HepG2 (cell line): ENCODE results near the gene GLB1L. TPM values are rescaled to one million over a fixed set of nuclear protein-coding genes. Genes with fewer than 3 reads are reported as not detected.

Source experiments
- ATAC-seq: fragments of 200-7000 bp; cut with Tn5 transposase; 3 replicates; pipeline ENCODE4 v1.9.1; 2020; ENCODE audit warnings: mild to moderate bottlenecking, moderate library complexity
- BruUV-seq: library from RNA; stranded (reverse); fragments of 400-500 nt; replicated peaks from 2 replicates; lab custom pipeline; 2021; lab: Mats Ljungman, UMichigan
- CTCF ChIA-PET: fragments of 300-600 bp; formaldehyde crosslinking; extraction: SDS; loops from one replicate; lab custom pipeline; 2021; ENCODE audit warnings: low total read pairs, inconsistent platforms, low intra/inter-chr PET ratio; lab: Yijun Ruan, JAX
- POLR2A ChIA-PET: fragments of 350-600 bp; sonication (Branson Sonifier 250); formaldehyde crosslinking; loops from one replicate; lab custom pipeline; 2020; ENCODE audit warnings: antibody characterized with exemption, inconsistent platforms; lab: Yijun Ruan, JAX
- DNase-seq: peaks from one replicate; pipeline ENCODE4 v3.0.0-alpha.2; 2015; ENCODE audit warnings: low spot score
- FAIRE-seq: peaks from 3 replicates; lab custom pipeline; 2011; peaks lifted over from hg19 to GRCh38; lab: Jason Lieb, UNC
- H2AFZ ChIP-seq: one replicate; pipeline ENCODE4 v1.6.1; 2011; ENCODE audit warnings: low read length, inconsistent platforms
- H3K27ac ChIP-seq: fragments of 300-600 bp; 3 replicates; pipeline ENCODE4 v1.8.0; 2011; ENCODE audit warnings: mixed run types, mild to moderate bottlenecking, mixed read lengths, low read length, inconsistent platforms; ENCODE audit not compliant: insufficient read depth; ENCODE audit errors: extremely low read length
- H3K27me3 ChIP-seq, 2 experiments: fragments of 200-600 bp in 1 of 2; 2 replicates in 1 of 2; 3 replicates in 1 of 2; pipeline versions ENCODE4 v1.6.0 to v1.8.0; 2011; ENCODE audit warnings: low read length in 2 of 2, mild to moderate bottlenecking in 2 of 2, moderate library complexity in 2 of 2, inconsistent platforms in 1 of 2; ENCODE audit not compliant: insufficient read depth in 2 of 2, control insufficient read depth in 1 of 2
- H3K36me3 ChIP-seq, 2 experiments: fragments of 200-600 bp in 1 of 2; replicated peaks in 1 of 2; 2 replicates in 1 of 2; 3 replicates in 1 of 2; pipeline versions ENCODE4 v1.5.1 to v1.8.0; 2011; ENCODE audit warnings: low read length in 2 of 2, inconsistent platforms in 1 of 2; ENCODE audit not compliant: insufficient read depth in 2 of 2, control insufficient read depth in 1 of 2
- H3K4me1 ChIP-seq: 2 replicates; pipeline ENCODE4 v1.5.1; 2012; ENCODE audit warnings: low read length, inconsistent platforms; ENCODE audit not compliant: insufficient read depth
- H3K4me2 ChIP-seq: 2 replicates; pipeline ENCODE4 v1.6.0; 2011; ENCODE audit warnings: low read depth, low read length, inconsistent platforms
- H3K4me3 ChIP-seq, 3 experiments: fragments of 200-600 bp in 1 of 3; sonication (generic), shearing (Covaris generic) in 1 of 3; replicated peaks in 1 of 3; 2 replicates each; pipeline ENCODE4 v1.5.1; 2011 to 2016; ENCODE audit warnings: low read length in 3 of 3, inconsistent platforms in 2 of 3, low read depth in 2 of 3, mild to moderate bottlenecking in 2 of 3, control low read depth in 1 of 3, mixed read lengths in 1 of 3; ENCODE audit not compliant: insufficient read depth in 1 of 3
- H3K79me2 ChIP-seq: one replicate; pipeline ENCODE4 v1.6.1; 2011; ENCODE audit warnings: low read length, inconsistent platforms; ENCODE audit not compliant: insufficient read depth
- H3K9ac ChIP-seq: 2 replicates; pipeline ENCODE4 v1.6.0; 2011; ENCODE audit warnings: mild to moderate bottlenecking, low read depth, low read length, inconsistent platforms; ENCODE audit not compliant: insufficient read depth
- H3K9me3 ChIP-seq: 2 replicates; pipeline ENCODE4 v1.5.1; 2012; ENCODE audit warnings: mild to moderate bottlenecking, low read length
- H4K20me1 ChIP-seq: 2 replicates; pipeline ENCODE4 v1.6.0; 2011; ENCODE audit warnings: inconsistent platforms, mild to moderate bottlenecking, low read length, moderate library complexity; ENCODE audit not compliant: insufficient read depth
- AGO2 ChIP-seq: fragments of 200-400 bp; formaldehyde crosslinking; optimal IDR thresholded peaks from 2 replicates; pipeline ENCODE3; 2017; ENCODE audit warnings: mild to moderate bottlenecking, low read depth, low read length, moderate library complexity
- AKAP8 ChIP-seq: sonication (generic); formaldehyde crosslinking; IDR thresholded peaks from 2 replicates; pipeline ENCODE4 v1.5.1; 2020; ENCODE audit warnings: mild to moderate bottlenecking, missing genetic modification reagents
- E2F2 ChIP-seq: sonication (generic); formaldehyde crosslinking; IDR thresholded peaks from 2 replicates; pipeline ENCODE4 v1.4.0; 2020; ENCODE audit warnings: missing genetic modification reagents, borderline replicate concordance
- MTA1 ChIP-seq: sonication (generic); formaldehyde crosslinking; IDR thresholded peaks from 2 replicates; pipeline ENCODE4 v1.4.0; 2020; ENCODE audit warnings: missing genetic modification reagents, mild to moderate bottlenecking, borderline replicate concordance
- MTF2 ChIP-seq: sonication (generic); formaldehyde crosslinking; IDR thresholded peaks from 2 replicates; pipeline ENCODE4 v1.5.0; 2020; ENCODE audit warnings: missing genetic modification reagents, borderline replicate concordance
- POGK ChIP-seq: sonication (generic); formaldehyde crosslinking; conservative IDR thresholded peaks from 2 replicates; pipeline ENCODE4 v1.8.0; 2022; ENCODE audit warnings: mild to moderate bottlenecking, moderate library complexity, missing genetic modification reagents
- POLR2G ChIP-seq: fragments of 200-400 bp; formaldehyde crosslinking; IDR thresholded peaks from 2 replicates; pipeline ENCODE4 v1.6.1; 2018; ENCODE audit warnings: mild to moderate bottlenecking, low read depth, low read length, moderate library complexity
- RBFOX2 ChIP-seq: fragments of 200-400 bp; formaldehyde crosslinking; IDR thresholded peaks from 2 replicates; pipeline ENCODE4 v1.6.1; 2017; ENCODE audit warnings: low read depth, mild to moderate bottlenecking, low read length
- RNF219 ChIP-seq: sonication (generic); formaldehyde crosslinking; IDR thresholded peaks from 2 replicates; pipeline ENCODE4 v1.5.0; 2020; ENCODE audit warnings: mild to moderate bottlenecking, missing genetic modification reagents
- STAT5B ChIP-seq: sonication (generic); formaldehyde crosslinking; IDR thresholded peaks from 2 replicates; pipeline ENCODE4 v1.4.0; 2020; ENCODE audit warnings: missing genetic modification reagents
- ZFP91 ChIP-seq: sonication (generic); formaldehyde crosslinking; IDR thresholded peaks from 2 replicates; pipeline ENCODE4 v1.9.0; 2022; ENCODE audit warnings: missing genetic modification reagents, mild to moderate bottlenecking, borderline replicate concordance
- ZNF124 ChIP-seq: sonication (generic); formaldehyde crosslinking; IDR thresholded peaks from 2 replicates; pipeline ENCODE4 v1.4.0; 2020; ENCODE audit warnings: missing genetic modification reagents
- ZNF501 ChIP-seq: sonication (generic); formaldehyde crosslinking; IDR thresholded peaks from 2 replicates; pipeline ENCODE4 v1.5.1; 2020; ENCODE audit warnings: mild to moderate bottlenecking, moderate library complexity, missing genetic modification reagents
- ZNF761 ChIP-seq: sonication (generic); formaldehyde crosslinking; conservative IDR thresholded peaks from 2 replicates; pipeline ENCODE4 v1.4.0; 2020; ENCODE audit warnings: mild to moderate bottlenecking, missing genetic modification reagents
- ZNF839 ChIP-seq: sonication (generic); formaldehyde crosslinking; IDR thresholded peaks from 2 replicates; pipeline ENCODE4 v1.4.0; 2020; ENCODE audit warnings: missing genetic modification reagents, mild to moderate bottlenecking, borderline replicate concordance
- ZSCAN22 ChIP-seq: sonication (generic); formaldehyde crosslinking; IDR thresholded peaks from 2 replicates; pipeline ENCODE4 v1.4.0; 2020; ENCODE audit warnings: mild to moderate bottlenecking, missing genetic modification reagents
- WGBS: methylation state at CpG from one replicate; pipeline ENCODE4 v1.1.6; 2017; ENCODE audit warnings: low lambda C conversion rate; 5-methylcytosine and 5-hydroxymethylcytosine counted together
- in situ Hi-C: cut with HindIII; loops from 2 replicates; pipeline ENCODE4 v1.10.0; 2017; ENCODE audit warnings: low pct_unique_long_range_greater_than_20kb; ENCODE audit not compliant: extremely low pct_ligation_motif_present
- intact Hi-C: fragments of 100-400 bp; cut with micrococcal nuclease; formaldehyde crosslinking; loops from one replicate; pipeline ENCODE4 v1.10.0; 2022; ENCODE audit not compliant: unreplicated experiment
- polyA plus RNA-seq, 8 experiments: library from polyadenylated mRNA; depleted of rRNA in 3 of 8; stranded (reverse) in 7 of 8; unstranded in 1 of 8; fragments of >200 nt; fragmentation: Illumina TruSeq in 4 of 8; extraction: Trizol in 4 of 8; gene quantifications; 2 replicates each; pipeline versions ENCODE4 v1.2.1 to v1.2.3, GENCODE V29; 2011 to 2016; ENCODE audit warnings: low read depth in 4 of 8, missing spikeins in 1 of 8, mixed read lengths in 1 of 8; ENCODE audit not compliant: insufficient read depth in 1 of 8
- total RNA-seq, 5 experiments: library from RNA; depleted of rRNA; stranded (reverse); fragments of >200 nt; fragmentation: Illumina TruSeq; extraction: Trizol; gene quantifications; 2 replicates each; pipeline ENCODE4 v1.2.3, GENCODE V29; 2016; ENCODE audit warnings: low read depth in 1 of 5

The GLB1L gene
- total and polyA plus RNA-seq, 2 of the 13 experiments (the other 11 are each of a cell fraction or from before 2014, with no cell fraction given) = 6.8 to 7.3 TPM

- intact Hi-C loops = no loop called here
- peaks cover 33 to 55% of the 10 kb centered on the region in 2 experiments for H3K36me3 ChIP-seq
- H3K27ac ChIP-seq = peak overlapping the region; percentile 95
- no peaks in the 10 kb centered on the region for H3K9me3 ChIP-seq
- FAIRE-seq = no peak
- H4K20me1 ChIP-seq = no peaks in the 10 kb centered on the region
- no peak for ATAC-seq
- peaks cover 69% of the 10 kb centered on the region for H3K4me1 ChIP-seq
- H3K79me2 ChIP-seq = peaks cover 6% of the 10 kb centered on the region
- no peak overlapping the region for H3K4me3 ChIP-seq
- no peaks in the 10 kb centered on the region; a peak in 1 of 5 replicates for H3K27me3 ChIP-seq
- 97% methylated on average over 24 of the region's 24 CpGs for WGBS
- no peak overlapping the region for H3K9ac ChIP-seq
- ChIA-PET POLR2A (interaction anchor here (1.6 to 5.6 kb wide), 7 partner anchors 7 to 37 kb away, joined by 5 to 227 read pairs (median 20); partner anchors contain the start of genes ABCB6, ANKZF1, ATG9A and CNPPD1), CTCF (interaction anchor here (2.2 to 2.5 kb wide), 2 partner anchors 39 to 51 kb away, joined by 17 to 28 read pairs; partner anchors contain the start of gene NHEJ1)
- no peak overlapping the region for H3K4me2 ChIP-seq
- in situ Hi-C loops = no loop called here
- no TSS peak for BruUV-seq
- no peak overlapping the region for H2AFZ ChIP-seq
- DNase-seq = no peak
- TF ChIP-seq POGK (no peak), RBFOX2 (peak; percentile 57; the same call in 1 of the 2 replicates), MTA1 (CRISPR knock-in tag) (peak; percentile 49; the same call in 1 of the 2 replicates), AGO2 (peak; percentile 67), RNF219 (CRISPR knock-in tag) (no peak), ZSCAN22 (CRISPR knock-in tag) (no peak), ZNF761 (no peak), ZFP91 (CRISPR knock-in tag) (0 out of 2 replicates have a peak, but pooled peaks have one; percentile 15), AKAP8 (no peak), STAT5B (CRISPR knock-in tag) (no peak), ZNF124 (CRISPR knock-in tag) (no peak), MTF2 (CRISPR knock-in tag) (no peak), ZNF501 (CRISPR knock-in tag) (no peak), E2F2 (CRISPR knock-in tag) (no peak), ZNF839 (CRISPR knock-in tag) (0 out of 2 replicates have a peak, but pooled peaks have one; percentile 28), POLR2G (peak; percentile 58)
Measured at GRCh38 chr2:219210196-219210885, 34.9 kb downstream of the GLB1L start.
